HG02798 (cell line): ENCODE data around the gene TRAK2.
"Not testable (repeated sequence)": the region's sequence is repeated elsewhere in the genome, so short reads cannot be mapped to it uniquely, and the experiment has no call there.

Source experiments
- ATAC-seq: cut with Tn5 transposase; IDR thresholded peaks from one replicate; pipeline ENCODE4 v1.9.1; 2021; ENCODE audit warnings: mild to moderate bottlenecking; ENCODE audit not compliant: unreplicated experiment, poor library complexity

TRAK2 gene

GRCh38 chr2:201450954-201451291, 335 bp downstream of the TRAK2 start:
- ATAC-seq = peak; percentile 26

- ATAC-seq = no peak
Measured at GRCh38 chr2:201448701-201449100, 2.6 kb downstream of the TRAK2 start.

GRCh38 chr2:201448061-201448460, 3.2 kb downstream of the TRAK2 start:
- ATAC-seq = no peak

- ATAC-seq = no peak
Measured at GRCh38 chr2:201447086-201447485, 4.2 kb downstream of the TRAK2 start.

GRCh38 chr2:201444746-201445465, 6.4 kb downstream of the TRAK2 start:
- no peak for ATAC-seq

- ATAC-seq = no peak
Measured at GRCh38 chr2:201441409-201441808, 9.8 kb downstream of the TRAK2 start.

- no peak for ATAC-seq
Measured at GRCh38 chr2:201440182-201440581, 11.1 kb downstream of the TRAK2 start.

- ATAC-seq = not testable (repeated sequence)
Measured at GRCh38 chr2:201439336-201439922, 11.8 kb downstream of the TRAK2 start.

GRCh38 chr2:201436141-201436540, 15.1 kb downstream of the TRAK2 start:
- ATAC-seq = no peak

- no peak for ATAC-seq
Measured at GRCh38 chr2:201433394-201433995, 17.8 kb downstream of the TRAK2 start.

- ATAC-seq = no peak
Measured at GRCh38 chr2:201432621-201433393, 18.5 kb downstream of the TRAK2 start.

GRCh38 chr2:201432038-201432620, 19.1 kb downstream of the TRAK2 start:
- no peak for ATAC-seq

GRCh38 chr2:201430839-201431238, 20.4 kb downstream of the TRAK2 start:
- ATAC-seq = no peak

GRCh38 chr2:201430322-201430721, 20.9 kb downstream of the TRAK2 start:
- ATAC-seq = not testable (repeated sequence)

- ATAC-seq = not testable (repeated sequence)
Measured at GRCh38 chr2:201429835-201430234, 21.4 kb downstream of the TRAK2 start.

GRCh38 chr2:201428366-201428765, 22.9 kb downstream of the TRAK2 start:
- not testable (repeated sequence) for ATAC-seq

- no peak for ATAC-seq
Measured at GRCh38 chr2:201425952-201426351, 25.3 kb downstream of the TRAK2 start.

- ATAC-seq = no peak
Measured at GRCh38 chr2:201420442-201421113, 30.7 kb downstream of the TRAK2 start.

GRCh38 chr2:201419986-201420385, 31.3 kb downstream of the TRAK2 start:
- no peak for ATAC-seq

GRCh38 chr2:201419057-201419635, 32.1 kb downstream of the TRAK2 start:
- no peak for ATAC-seq
